Peyer's patch (tissue), 4 donors: ENCODE data around the gene USP3. TPM values are rescaled to one million over a fixed set of nuclear protein-coding genes. Genes with fewer than 3 reads are reported as not detected.

ENCODE experiments used
- DNase-seq, 3 donors: peaks; one replicate each; pipeline ENCODE4 v3.0.0-alpha.2; 2017 to 2019
- H3K27ac ChIP-seq, 4 donors: fragments of 200-600 bp; sonication (generic); one replicate each; pipeline ENCODE4 v1.5.1; 2016 to 2019
- H3K27me3 ChIP-seq, 2 donors: fragments of 200-600 bp; sonication (generic); one replicate each; pipeline ENCODE4 v1.5.1; 2019
- H3K36me3 ChIP-seq, 3 donors: fragments of 200-600 bp; sonication (generic); one replicate each; pipeline ENCODE4 v1.5.1; 2016 to 2019
- H3K4me1 ChIP-seq, 4 donors: fragments of 200-600 bp; sonication (generic); one replicate each; pipeline ENCODE4 v1.5.1; 2016 to 2019
- H3K4me3 ChIP-seq, 4 donors: fragments of 200-600 bp; sonication (generic); 1 replicate in 3 of 4; 2 replicates in 1 of 4; pipeline ENCODE4 v1.5.1; 2016 to 2019; ENCODE audit warnings: mild to moderate bottlenecking in 1 of 4
- H3K9me3 ChIP-seq, 4 donors: fragments of 200-600 bp; sonication (generic); one replicate each; pipeline ENCODE4 v1.5.1; 2016 to 2019; ENCODE audit warnings: mild to moderate bottlenecking in 1 of 4
- CTCF ChIP-seq, 6 experiments: fragments of 450-650 bp in 4 of 6; fragments of 200-600 bp in 2 of 6; sonication (generic) in 1 of 6; IDR thresholded peaks; one replicate each; pipeline ENCODE4 v1.5.1; 2017 to 2019; ENCODE audit warnings: antibody characterized with exemption in 6 of 6, mild to moderate bottlenecking in 3 of 6, moderate library complexity in 1 of 6
- POLR2A ChIP-seq, 2 donors: fragments of 450-650 bp; IDR thresholded peaks; one replicate each; pipeline ENCODE4 v1.5.1; 2017; ENCODE audit warnings: antibody characterized with exemption in 2 of 2, mild to moderate bottlenecking in 2 of 2, moderate library complexity in 2 of 2
- total RNA-seq, 4 donors: library from RNA; depleted of rRNA; stranded (reverse); fragments of >200 nt; gene quantifications; one replicate each; pipeline ENCODE4 v1.1.0, GENCODE V29; 2016

The USP3 gene
- total RNA-seq, 4 donors from 2014 or later: 67.8 to 86.1 (median 76.9) TPM

GRCh38 chr15:63640146-63640545, 135.8 kb downstream of the USP3 start:
- DNase-seq: no peak
- TF ChIP-seq POLR2A (IDR thresholded peaks at IDR 0.05) (no peak), CTCF (IDR thresholded peaks at IDR 0.05) (no peak)
- Histone ChIP-seq H3K9me3 (no peaks in the 10 kb centered on the region), H3K4me3 (no peak overlapping the region), H3K36me3 (peaks cover 0 to 100% (median 0%) of the 10 kb centered on the region in 3 donors), H3K27ac (no peak overlapping the region), H3K27me3 (no peaks in the 10 kb centered on the region), H3K4me1 (no peaks in the 10 kb centered on the region)

Other genes starting within 250 kb of the USP3 start
- 1 to 10 TPM; 3.3 to 4.8 (median 3.9) TPM for gene APH1B, start 227.0 kb upstream of the USP3 start, total RNA-seq
- gene CA12, start 122.7 kb upstream of the USP3 start, total RNA-seq: 10 to 100 TPM; 22.1 to 79.6 (median 37.0) TPM
- 1 to 10 TPM in 1 of 4 donors, not detected in 3; 1.1 TPM for gene FBXL22, start 92.8 kb downstream of the USP3 start, total RNA-seq